ENCODE data around the gene IFNL1.
"Not testable (repeated sequence)": the region's sequence is repeated elsewhere in the genome, so short reads cannot be mapped to it uniquely, and the experiment has no call there.

Gene IFNL1

DNA sequence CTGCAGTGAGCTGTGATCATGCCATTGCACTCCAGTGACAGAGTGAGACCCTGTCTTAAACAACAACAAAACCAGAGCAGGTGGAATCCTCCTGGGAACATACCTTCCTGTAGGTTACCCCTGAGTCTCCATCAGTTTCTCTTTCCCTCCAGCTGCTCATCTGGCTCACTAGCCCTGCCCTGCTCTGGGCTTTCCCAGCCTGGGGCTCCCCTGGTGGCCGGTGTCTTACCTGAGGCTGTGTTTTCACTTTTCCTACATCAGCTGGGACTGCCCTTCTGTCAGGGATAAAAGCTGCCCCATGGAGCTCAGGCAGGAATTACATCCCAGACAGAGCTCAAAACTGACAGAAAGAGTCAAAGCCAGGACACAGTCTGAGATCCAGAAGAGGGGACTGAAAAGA lies 28.1 kb upstream of the IFNL1 start, which contains the start of gene IFNL2:
Gene IFNL2 (plus strand): TSS at position 312 of the 400 bp plus-strand sequence. CDS start 173 bp downstream, outside the sequence.
- not testable (repeated sequence) for H3K4ac ChIP-seq (ENCODE audit: low read length); H2BK15ac ChIP-seq (ENCODE audit: low read length); H3K4me2 ChIP-seq (ENCODE audit: insufficient read depth, low read length, poor library complexity, severe bottlenecking); H3K4me1 ChIP-seq (ENCODE audit: control insufficient read depth in 2 of 2, insufficient read depth in 1 of 2, low read depth in 1 of 2, low read length in 2 of 2); H3K36me3 ChIP-seq (replicated peaks in 1 of 2; ENCODE audit: control insufficient read depth in 2 of 2, insufficient read depth in 2 of 2, low read length in 2 of 2); H3K79me1 ChIP-seq (ENCODE audit: low read depth, low read length); DNase-seq (ENCODE audit: low spot score); H3K4me3 ChIP-seq (ENCODE audit: low read length in 2 of 2); H3K18ac ChIP-seq (ENCODE audit: low read length); H3K14ac ChIP-seq (ENCODE audit: low read length); H3K23ac ChIP-seq (ENCODE audit: low read depth, low read length, poor library complexity); H2BK120ac ChIP-seq (ENCODE audit: low read depth, low read length); H2BK12ac ChIP-seq (ENCODE audit: low read length); H3K9ac ChIP-seq (ENCODE audit: low read depth, low read length, poor library complexity); H3K9me3 ChIP-seq (replicated peaks in 1 of 2; ENCODE audit: control insufficient read depth in 2 of 2, insufficient read depth in 1 of 2, low read depth in 1 of 2, low read length in 2 of 2); H2BK5ac ChIP-seq (ENCODE audit: low read length); H4K91ac ChIP-seq (ENCODE audit: low read depth, low read length, poor library complexity); H2AFZ ChIP-seq (ENCODE audit: low read length); H3K27ac ChIP-seq (replicated peaks; ENCODE audit: low read length); H2AK5ac ChIP-seq (ENCODE audit: low read depth, low read length); H4K8ac ChIP-seq (ENCODE audit: low read depth, low read length)
- no CpG with 5 or more reads among the region's 1 CpG for WGBS, 2 donors (ENCODE audit: extremely low coverage in 2 of 2, insufficient read length in 2 of 2, insufficient replicate concordance in 1 of 2)
- peaks cover 23 to 45% (median 28%) of the 10 kb centered on the region in 3 experiments for H3K27me3 ChIP-seq (ENCODE audit: control insufficient read depth in 3 of 3, insufficient read depth in 3 of 3, low read depth in 1 of 3, low read length in 3 of 3)

DNA sequence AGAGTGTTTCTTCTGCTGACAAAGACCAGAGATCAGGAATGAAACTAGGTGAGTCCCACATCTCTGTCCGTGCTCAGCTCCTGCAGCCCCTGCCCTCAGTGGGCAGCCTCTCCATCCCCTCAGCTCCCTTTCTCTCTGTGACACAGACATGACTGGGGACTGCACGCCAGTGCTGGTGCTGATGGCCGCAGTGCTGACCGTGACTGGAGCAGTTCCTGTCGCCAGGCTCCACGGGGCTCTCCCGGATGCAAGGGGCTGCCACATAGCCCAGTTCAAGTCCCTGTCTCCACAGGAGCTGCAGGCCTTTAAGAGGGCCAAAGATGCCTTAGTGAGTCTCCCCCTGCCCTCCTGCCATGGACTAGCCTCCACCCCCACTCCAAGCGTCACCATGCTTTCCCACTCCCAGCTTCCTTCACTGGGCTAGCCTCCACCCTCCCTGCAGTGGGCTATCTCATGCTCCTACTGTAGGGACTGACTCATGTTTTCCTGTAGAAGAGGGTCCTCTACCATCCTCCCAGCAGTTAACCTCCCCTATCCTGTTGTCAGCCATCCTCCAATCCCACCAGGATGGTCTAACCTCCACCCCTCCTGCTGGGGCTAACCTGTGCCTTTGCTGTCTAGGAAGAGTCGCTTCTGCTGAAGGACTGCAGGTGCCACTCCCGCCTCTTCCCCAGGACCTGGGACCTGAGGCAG lies 27.5 kb upstream of the IFNL1 start:
- H2AK5ac ChIP-seq (ENCODE audit: low read depth, low read length); H4K8ac ChIP-seq (ENCODE audit: low read depth, low read length); H2BK15ac ChIP-seq (ENCODE audit: low read length); H2AFZ ChIP-seq (ENCODE audit: low read length); H3K4me3 ChIP-seq (ENCODE audit: low read length in 2 of 2); H2BK120ac ChIP-seq (ENCODE audit: low read depth, low read length); H3K14ac ChIP-seq (ENCODE audit: low read length); H3K4me2 ChIP-seq (ENCODE audit: insufficient read depth, low read length, poor library complexity, severe bottlenecking); H3K9ac ChIP-seq (ENCODE audit: low read depth, low read length, poor library complexity); H2BK5ac ChIP-seq (ENCODE audit: low read length); H3K4me1 ChIP-seq (ENCODE audit: control insufficient read depth in 2 of 2, insufficient read depth in 1 of 2, low read depth in 1 of 2, low read length in 2 of 2); H3K18ac ChIP-seq (ENCODE audit: low read length); H3K36me3 ChIP-seq (replicated peaks in 1 of 2; ENCODE audit: control insufficient read depth in 2 of 2, insufficient read depth in 2 of 2, low read length in 2 of 2); H2BK12ac ChIP-seq (ENCODE audit: low read length); H3K9me3 ChIP-seq (replicated peaks in 1 of 2; ENCODE audit: control insufficient read depth in 2 of 2, insufficient read depth in 1 of 2, low read depth in 1 of 2, low read length in 2 of 2); H3K79me1 ChIP-seq (ENCODE audit: low read depth, low read length); DNase-seq (ENCODE audit: low spot score); H3K27ac ChIP-seq (replicated peaks; ENCODE audit: low read length); H4K91ac ChIP-seq (ENCODE audit: low read depth, low read length, poor library complexity); H3K4ac ChIP-seq (ENCODE audit: low read length); H3K23ac ChIP-seq (ENCODE audit: low read depth, low read length, poor library complexity): not testable (repeated sequence)
- WGBS, 2 donors (ENCODE audit: extremely low coverage in 2 of 2, insufficient read length in 2 of 2, insufficient replicate concordance in 1 of 2) = no CpG with 5 or more reads among the region's 10 CpGs
- peaks cover 21 to 39% (median 22%) of the 10 kb centered on the region in 3 experiments for H3K27me3 ChIP-seq (ENCODE audit: control insufficient read depth in 3 of 3, insufficient read depth in 3 of 3, low read depth in 1 of 3, low read length in 3 of 3)

DNA sequence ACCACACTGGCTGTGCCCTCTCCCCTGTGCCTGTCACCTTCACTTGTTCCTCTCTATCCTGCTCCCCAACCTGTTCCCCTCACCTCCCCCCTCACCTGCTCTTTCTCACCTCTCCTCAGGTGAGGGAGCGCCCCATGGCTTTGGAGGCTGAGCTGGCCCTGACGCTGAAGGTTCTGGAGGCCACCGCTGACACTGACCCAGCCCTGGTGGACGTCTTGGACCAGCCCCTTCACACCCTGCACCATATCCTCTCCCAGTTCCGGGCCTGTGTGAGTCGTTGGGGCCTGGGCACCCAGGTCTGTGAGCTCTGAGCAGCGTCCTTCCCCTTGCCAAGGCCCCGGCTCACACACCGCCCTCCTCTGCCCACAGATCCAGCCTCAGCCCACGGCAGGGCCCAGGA lies 26.8 kb upstream of the IFNL1 start:
- not testable (repeated sequence) for H3K27ac ChIP-seq (replicated peaks; ENCODE audit: low read length); H2BK120ac ChIP-seq (ENCODE audit: low read depth, low read length); DNase-seq (ENCODE audit: low spot score); H3K9ac ChIP-seq (ENCODE audit: low read depth, low read length, poor library complexity); H3K4ac ChIP-seq (ENCODE audit: low read length); H2BK12ac ChIP-seq (ENCODE audit: low read length); H4K91ac ChIP-seq (ENCODE audit: low read depth, low read length, poor library complexity); H2AK5ac ChIP-seq (ENCODE audit: low read depth, low read length); H3K4me2 ChIP-seq (ENCODE audit: insufficient read depth, low read length, poor library complexity, severe bottlenecking); H3K14ac ChIP-seq (ENCODE audit: low read length); H2AFZ ChIP-seq (ENCODE audit: low read length); H3K4me1 ChIP-seq (ENCODE audit: control insufficient read depth in 2 of 2, insufficient read depth in 1 of 2, low read depth in 1 of 2, low read length in 2 of 2); H3K9me3 ChIP-seq (replicated peaks in 1 of 2; ENCODE audit: control insufficient read depth in 2 of 2, insufficient read depth in 1 of 2, low read depth in 1 of 2, low read length in 2 of 2); H3K18ac ChIP-seq (ENCODE audit: low read length); H4K8ac ChIP-seq (ENCODE audit: low read depth, low read length); H3K36me3 ChIP-seq (replicated peaks in 1 of 2; ENCODE audit: control insufficient read depth in 2 of 2, insufficient read depth in 2 of 2, low read length in 2 of 2); H3K4me3 ChIP-seq (ENCODE audit: low read length in 2 of 2); H3K23ac ChIP-seq (ENCODE audit: low read depth, low read length, poor library complexity); H2BK5ac ChIP-seq (ENCODE audit: low read length); H3K79me1 ChIP-seq (ENCODE audit: low read depth, low read length); H2BK15ac ChIP-seq (ENCODE audit: low read length)
- H3K27me3 ChIP-seq (ENCODE audit: control insufficient read depth in 3 of 3, insufficient read depth in 3 of 3, low read depth in 1 of 3, low read length in 3 of 3) = peaks cover 14 to 32% (median 15%) of the 10 kb centered on the region in 3 experiments
- WGBS, 2 donors (ENCODE audit: extremely low coverage in 2 of 2, insufficient read length in 2 of 2, insufficient replicate concordance in 1 of 2) = no CpG with 5 or more reads among the region's 10 CpGs

DNA sequence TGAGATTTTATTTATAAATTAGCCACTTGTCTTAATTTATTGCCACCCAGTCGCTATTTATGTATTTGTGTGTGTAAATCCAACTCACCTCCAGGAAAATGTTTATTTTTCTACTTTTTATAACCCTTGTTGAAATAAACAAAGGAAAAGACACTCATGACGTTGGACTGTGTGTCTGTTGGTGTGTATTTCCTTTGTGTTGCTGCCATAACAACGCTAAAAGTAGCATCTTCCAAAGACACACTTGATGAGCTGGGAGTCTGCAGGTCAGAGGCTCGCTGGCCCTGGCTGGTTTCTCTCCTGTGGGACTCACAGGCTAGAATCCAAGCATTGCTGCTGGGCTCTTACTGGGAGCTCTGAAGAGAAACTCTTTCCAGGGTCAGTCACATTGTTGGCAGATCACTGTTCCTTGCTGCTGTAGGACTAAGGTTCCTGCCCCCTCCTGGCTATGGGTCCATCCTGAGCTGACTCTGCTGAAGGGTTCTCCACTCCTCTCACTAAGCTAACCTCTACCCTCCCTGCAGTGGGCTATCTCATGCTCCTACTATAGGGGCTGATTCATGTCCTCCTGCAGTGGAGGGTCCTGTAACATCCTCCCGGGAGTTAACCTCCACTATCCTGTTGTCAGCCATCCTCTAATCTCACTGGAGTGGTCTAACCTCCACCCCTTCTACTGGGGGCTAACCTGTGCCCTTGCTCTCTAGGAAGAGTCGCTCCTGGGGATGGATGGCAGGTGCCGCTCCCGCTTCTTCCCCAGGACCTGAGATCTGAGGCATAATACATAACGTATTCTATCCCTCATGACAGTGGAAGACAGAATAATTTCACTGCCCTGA lies 26.0 kb upstream of the IFNL1 start:
- no peak overlapping the region for H4K91ac ChIP-seq (ENCODE audit: low read depth, low read length, poor library complexity)
- no peak overlapping the region for H2AFZ ChIP-seq (ENCODE audit: low read length)
- no peak overlapping the region for H2BK12ac ChIP-seq (ENCODE audit: low read length)
- DNase-seq (ENCODE audit: low spot score) = no peak
- no peak overlapping the region for H2BK5ac ChIP-seq (ENCODE audit: low read length)
- H3K4me1 ChIP-seq (ENCODE audit: control insufficient read depth in 2 of 2, insufficient read depth in 1 of 2, low read depth in 1 of 2, low read length in 2 of 2) = no peaks in the 10 kb centered on the region
- H3K23ac ChIP-seq (ENCODE audit: low read depth, low read length, poor library complexity) = no peak overlapping the region
- H3K27me3 ChIP-seq (ENCODE audit: control insufficient read depth in 3 of 3, insufficient read depth in 3 of 3, low read depth in 1 of 3, low read length in 3 of 3) = peaks cover 5 to 29% (median 6%) of the 10 kb centered on the region in 3 experiments
- peak overlapping the region in 1 of 2 donors; percentile 22 for H3K4me3 ChIP-seq (ENCODE audit: low read length in 2 of 2)
- H3K14ac ChIP-seq (ENCODE audit: low read length) = no peak overlapping the region
- H2AK5ac ChIP-seq (ENCODE audit: low read depth, low read length) = no peak overlapping the region
- H4K8ac ChIP-seq (ENCODE audit: low read depth, low read length) = no peak overlapping the region
- no peak overlapping the region for H2BK15ac ChIP-seq (ENCODE audit: low read length)
- H3K18ac ChIP-seq (ENCODE audit: low read length) = no peak overlapping the region
- H3K36me3 ChIP-seq (replicated peaks in 1 of 2; ENCODE audit: control insufficient read depth in 2 of 2, insufficient read depth in 2 of 2, low read length in 2 of 2) = no peaks in the 10 kb centered on the region
- no peak overlapping the region for H3K9ac ChIP-seq (ENCODE audit: low read depth, low read length, poor library complexity)
- no peak overlapping the region for H3K4ac ChIP-seq (ENCODE audit: low read length)
- no peak overlapping the region for H3K27ac ChIP-seq (replicated peaks; ENCODE audit: low read length)
- H2BK120ac ChIP-seq (ENCODE audit: low read depth, low read length) = no peak overlapping the region
- peaks cover 2% of the 10 kb centered on the region for H3K79me1 ChIP-seq (ENCODE audit: low read depth, low read length)
- no peaks in the 10 kb centered on the region for H3K9me3 ChIP-seq (replicated peaks in 1 of 2; ENCODE audit: control insufficient read depth in 2 of 2, insufficient read depth in 1 of 2, low read depth in 1 of 2, low read length in 2 of 2)
- H3K4me2 ChIP-seq (ENCODE audit: insufficient read depth, low read length, poor library complexity, severe bottlenecking) = no peak overlapping the region
- no CpG with 5 or more reads among the region's 9 CpGs for WGBS, 2 donors (ENCODE audit: extremely low coverage in 2 of 2, insufficient read length in 2 of 2, insufficient replicate concordance in 1 of 2)

Data from neuronal stem cell (in vitro differentiated cells).